Nephron progenitor cell (in vitro differentiated cells): ENCODE data around the gene MMP28.

Experiments used
- DNase-seq: peaks from one replicate; pipeline ENCODE4 v3.0.0; 2021
- H3K27ac Mint-ChIP-seq: 2 replicates; pipeline ENCODE4 v1.8.0; 2021; ENCODE audit warnings: mild to moderate bottlenecking, moderate library complexity, mixed read lengths
- H3K27me3 Mint-ChIP-seq: 2 replicates; pipeline ENCODE4 v1.8.0; 2021; ENCODE audit warnings: mild to moderate bottlenecking, low read depth, mixed read lengths; ENCODE audit not compliant: poor library complexity
- H3K36me3 Mint-ChIP-seq: 2 replicates; pipeline ENCODE4 v1.8.0; 2021; ENCODE audit warnings: low read depth, mixed read lengths
- H3K4me1 Mint-ChIP-seq: 2 replicates; pipeline ENCODE4 v1.8.0; 2021; ENCODE audit warnings: mixed read lengths
- H3K4me3 Mint-ChIP-seq: 2 replicates; pipeline ENCODE4 v1.8.0; 2021; ENCODE audit warnings: mild to moderate bottlenecking, moderate library complexity, mixed read lengths
- H3K9me3 Mint-ChIP-seq: 2 replicates; pipeline ENCODE4 v1.8.0; 2021; ENCODE audit warnings: mild to moderate bottlenecking, moderate library complexity, mixed read lengths
- CTCF ChIP-seq: fragments of 200-600 bp; sonication (generic); IDR thresholded peaks from 2 replicates; pipeline ENCODE4 v1.5.0; 2021; ENCODE audit warnings: antibody characterized with exemption

Gene MMP28, protein sequence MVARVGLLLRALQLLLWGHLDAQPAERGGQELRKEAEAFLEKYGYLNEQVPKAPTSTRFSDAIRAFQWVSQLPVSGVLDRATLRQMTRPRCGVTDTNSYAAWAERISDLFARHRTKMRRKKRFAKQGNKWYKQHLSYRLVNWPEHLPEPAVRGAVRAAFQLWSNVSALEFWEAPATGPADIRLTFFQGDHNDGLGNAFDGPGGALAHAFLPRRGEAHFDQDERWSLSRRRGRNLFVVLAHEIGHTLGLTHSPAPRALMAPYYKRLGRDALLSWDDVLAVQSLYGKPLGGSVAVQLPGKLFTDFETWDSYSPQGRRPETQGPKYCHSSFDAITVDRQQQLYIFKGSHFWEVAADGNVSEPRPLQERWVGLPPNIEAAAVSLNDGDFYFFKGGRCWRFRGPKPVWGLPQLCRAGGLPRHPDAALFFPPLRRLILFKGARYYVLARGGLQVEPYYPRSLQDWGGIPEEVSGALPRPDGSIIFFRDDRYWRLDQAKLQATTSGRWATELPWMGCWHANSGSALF

GRCh38 chr17:35795007-35795870 lies at the start of gene MMP28:
Gene MMP28, minus strand, starts transcription at chr17:35795641. Its CDS starts 264 bp downstream, at chr17:35795377.
- Mint-ChIP-seq H3K27me3 (peaks cover 99% of the 10 kb centered on the region), H3K27ac (no peak within 1 kb of the TSS), H3K9me3 (no peaks in the 10 kb centered on the region), H3K36me3 (no peaks in the 10 kb centered on the region), H3K4me1 (peaks cover 5% of the 10 kb centered on the region), H3K4me3 (peak within 1 kb of the TSS; percentile 69)
- TF ChIP-seq CTCF: no peak
- DNase-seq: peak; percentile 73

DNA sequence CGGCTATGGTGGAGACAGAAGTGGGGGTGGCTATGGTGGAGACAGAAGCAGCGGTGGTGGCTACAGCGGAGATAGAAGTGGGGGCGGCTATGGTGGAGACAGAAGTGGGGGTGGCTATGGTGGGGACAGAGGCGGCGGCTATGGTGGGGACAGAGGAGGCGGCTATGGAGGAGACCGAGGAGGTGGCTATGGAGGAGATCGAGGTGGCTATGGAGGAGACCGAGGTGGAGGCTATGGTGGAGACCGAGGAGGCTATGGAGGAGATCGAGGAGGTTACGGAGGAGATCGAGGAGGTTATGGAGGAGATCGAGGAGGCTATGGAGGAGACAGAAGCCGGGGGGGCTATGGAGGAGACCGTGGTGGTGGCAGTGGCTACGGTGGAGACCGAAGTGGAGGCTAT lies 49.1 kb upstream of the MMP28 start:
- no peak for DNase-seq
- peaks cover 3% of the 10 kb centered on the region for H3K27me3 Mint-ChIP-seq
- H3K27ac Mint-ChIP-seq: no peak overlapping the region
- peaks cover 64% of the 10 kb centered on the region for H3K36me3 Mint-ChIP-seq
- H3K4me1 Mint-ChIP-seq: peaks cover 2% of the 10 kb centered on the region
- TF ChIP-seq CTCF: no peak
- no peaks in the 10 kb centered on the region for H3K9me3 Mint-ChIP-seq
- no peak overlapping the region for H3K4me3 Mint-ChIP-seq

GRCh38 chr17:35843698-35844097 lies 48.3 kb upstream of the MMP28 start:
- no peak overlapping the region for H3K4me3 Mint-ChIP-seq
- peak overlapping the region; percentile 60 for H3K27ac Mint-ChIP-seq

GRCh38 chr17:35842239-35842638 lies 46.8 kb upstream of the MMP28 start:
- no peak overlapping the region for H3K27ac Mint-ChIP-seq
- H3K36me3 Mint-ChIP-seq: peaks cover 70% of the 10 kb centered on the region
- H3K27me3 Mint-ChIP-seq: peaks cover 3% of the 10 kb centered on the region
- no peaks in the 10 kb centered on the region for H3K9me3 Mint-ChIP-seq
- H3K4me3 Mint-ChIP-seq: no peak overlapping the region
- no peak for TF ChIP-seq CTCF
- H3K4me1 Mint-ChIP-seq: no peaks in the 10 kb centered on the region
- DNase-seq: no peak

More at GRCh38 chr17:35843698-35844097, 48.3 kb upstream of the MMP28 start:
- Mint-ChIP-seq H3K4me1 (no peaks in the 10 kb centered on the region), H3K36me3 (peaks cover 63% of the 10 kb centered on the region), H3K27me3 (peaks cover 3% of the 10 kb centered on the region), H3K9me3 (no peaks in the 10 kb centered on the region)
- TF ChIP-seq CTCF: no peak
- no peak for DNase-seq

- no peak for DNase-seq
- no peak for TF ChIP-seq CTCF
- Mint-ChIP-seq H3K9me3 (no peaks in the 10 kb centered on the region), H3K36me3 (peaks cover 71% of the 10 kb centered on the region), H3K27ac (no peak overlapping the region), H3K4me3 (no peak overlapping the region), H3K27me3 (peaks cover 3% of the 10 kb centered on the region), H3K4me1 (no peaks in the 10 kb centered on the region)
These were observed 46.1 kb upstream of the MMP28 start for GRCh38 chr17:35841505-35841904.
